NCI-H2196 treated with DMSO at 0.1 percent for 48 hours (cell line): ENCODE data around the gene CNNM3.
A peak's percentile ranks its signal among the peaks of the same experiment; 100 is the strongest.
"Not testable (repeated sequence)": the region's sequence is repeated elsewhere in the genome, so short reads cannot be mapped to it uniquely, and the experiment has no call there.

ENCODE experiments used
- DNase-seq: peaks from one replicate; lab custom pipeline; 2025; ENCODE audit not compliant: unreplicated experiment; lab: John Stamatoyannopoulos, UW

The CNNM3 gene

DNA sequence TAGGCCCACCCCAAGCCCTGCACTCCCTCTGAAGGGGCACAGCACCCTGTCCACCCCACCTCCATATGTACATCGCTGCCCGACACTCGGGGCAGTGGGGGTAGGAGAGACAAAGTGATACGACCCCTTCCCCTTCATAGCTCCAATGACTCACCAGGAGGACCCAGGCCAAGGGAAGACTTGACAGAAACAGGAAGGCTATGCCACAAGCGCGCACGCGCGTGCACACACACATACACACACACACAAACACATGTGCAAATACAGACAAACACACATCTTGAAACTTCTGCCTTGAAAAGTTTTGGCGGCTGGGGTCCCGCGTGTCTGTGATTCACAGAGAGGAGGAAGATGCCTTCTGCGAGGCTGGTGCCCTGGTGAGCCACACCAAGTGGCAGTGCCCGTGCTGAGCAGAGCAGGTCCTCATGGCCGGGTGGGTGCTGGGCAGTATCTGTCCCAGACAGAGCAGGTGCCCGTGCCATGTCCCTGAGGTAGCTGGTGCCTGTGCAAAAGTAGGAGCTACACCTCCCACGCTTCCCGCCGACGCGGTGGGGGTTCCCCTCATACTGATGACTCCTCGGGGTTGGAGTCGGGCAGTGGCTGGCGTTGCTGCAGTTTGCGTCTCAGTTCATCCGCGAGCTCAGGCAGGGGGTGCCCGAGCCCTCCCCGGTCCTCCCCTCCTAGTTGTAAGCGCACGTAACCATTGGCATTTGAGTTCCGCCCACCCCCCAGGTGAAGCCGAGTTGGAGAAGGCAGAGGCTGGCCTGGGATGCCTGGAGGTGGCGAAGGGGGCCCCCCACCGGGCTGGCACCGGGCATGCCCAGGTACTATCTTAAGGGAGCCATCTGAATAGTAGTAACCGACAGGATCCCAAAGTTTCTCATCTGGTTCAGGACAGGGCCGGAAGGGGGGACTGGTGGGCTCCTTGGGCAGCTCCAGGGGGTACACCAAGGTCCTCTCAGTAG lies 44.3 kb downstream of the CNNM3 start:
- DNase-seq: no peak

DNA sequence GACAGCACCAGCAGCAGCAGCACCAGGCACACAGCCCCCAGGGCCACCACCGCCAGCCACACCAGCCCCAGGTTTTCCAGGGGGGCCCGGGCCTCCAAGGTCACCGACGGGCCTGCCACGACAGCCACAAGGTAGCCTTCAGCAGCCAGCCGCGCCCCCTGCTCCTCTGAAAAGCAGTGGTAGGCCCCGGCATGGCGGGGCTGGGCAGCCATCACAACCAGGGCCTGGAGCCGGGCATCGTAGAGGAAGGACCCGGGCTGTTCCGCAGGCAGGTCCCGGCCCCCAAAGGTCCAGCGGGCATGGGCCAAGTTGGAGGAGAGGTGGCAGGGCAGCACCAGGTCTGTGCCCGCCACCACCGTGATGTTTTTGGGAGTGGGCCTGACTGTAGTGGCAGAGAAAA lies 45.0 kb downstream of the CNNM3 start:
- DNase-seq: no peak

DNA sequence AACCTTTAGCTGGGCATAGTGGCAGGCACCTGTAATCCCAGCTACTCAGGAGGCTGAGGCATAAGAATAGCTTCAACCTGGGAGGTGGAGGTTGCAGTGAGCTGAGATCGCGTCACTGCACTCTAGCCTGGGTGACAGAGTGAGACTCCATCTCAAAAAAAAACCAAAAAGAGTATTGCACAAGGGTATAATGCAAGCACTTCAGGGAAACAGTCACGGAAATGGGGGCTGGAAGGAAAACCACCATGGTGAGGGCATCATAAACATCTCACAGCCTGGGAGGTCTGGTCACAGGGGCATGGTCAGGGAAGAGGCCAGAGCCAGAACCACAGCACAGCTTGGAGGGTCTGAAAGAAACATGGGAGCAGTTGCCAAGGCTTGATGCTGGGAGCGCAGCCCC lies 47.0 kb downstream of the CNNM3 start:
- DNase-seq: not testable (repeated sequence)

DNA sequence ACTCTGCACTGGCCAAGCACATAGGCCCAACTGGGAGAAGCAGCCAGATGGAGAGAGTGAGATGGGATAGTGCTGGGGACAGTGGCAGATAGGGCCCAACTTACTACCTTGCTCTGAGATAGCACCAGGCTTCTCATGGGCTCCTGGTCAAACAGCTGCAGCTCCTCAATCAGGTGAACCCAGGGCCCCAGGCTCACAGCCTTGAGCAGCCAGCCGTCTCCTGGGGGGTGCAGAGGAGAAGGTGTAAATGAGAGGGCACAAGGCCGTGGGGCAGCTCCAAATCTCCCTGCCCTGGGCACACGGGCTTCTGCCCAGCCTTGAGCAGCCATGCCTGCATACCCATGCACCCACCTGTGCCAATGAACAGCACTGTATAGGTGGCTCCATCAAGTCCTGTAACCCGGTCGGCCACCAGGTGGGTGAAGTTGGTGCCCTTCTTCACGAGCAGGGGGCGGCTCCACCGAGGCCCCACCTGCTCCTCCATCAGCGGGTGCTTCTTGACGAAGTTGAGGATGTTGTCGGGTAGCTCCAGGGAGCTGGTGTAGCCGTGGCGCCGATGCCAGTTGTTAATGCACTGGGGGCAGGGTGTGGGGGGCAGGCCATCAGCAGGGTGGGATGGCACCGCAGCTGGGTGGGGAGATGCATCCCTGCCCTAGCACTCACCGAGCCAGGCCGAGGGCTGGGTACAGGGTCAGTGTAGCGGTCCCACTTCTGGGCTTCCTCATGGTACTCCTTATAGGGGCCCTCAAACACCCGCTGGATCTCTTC lies 47.7 kb downstream of the CNNM3 start:
- DNase-seq: no peak

DNA sequence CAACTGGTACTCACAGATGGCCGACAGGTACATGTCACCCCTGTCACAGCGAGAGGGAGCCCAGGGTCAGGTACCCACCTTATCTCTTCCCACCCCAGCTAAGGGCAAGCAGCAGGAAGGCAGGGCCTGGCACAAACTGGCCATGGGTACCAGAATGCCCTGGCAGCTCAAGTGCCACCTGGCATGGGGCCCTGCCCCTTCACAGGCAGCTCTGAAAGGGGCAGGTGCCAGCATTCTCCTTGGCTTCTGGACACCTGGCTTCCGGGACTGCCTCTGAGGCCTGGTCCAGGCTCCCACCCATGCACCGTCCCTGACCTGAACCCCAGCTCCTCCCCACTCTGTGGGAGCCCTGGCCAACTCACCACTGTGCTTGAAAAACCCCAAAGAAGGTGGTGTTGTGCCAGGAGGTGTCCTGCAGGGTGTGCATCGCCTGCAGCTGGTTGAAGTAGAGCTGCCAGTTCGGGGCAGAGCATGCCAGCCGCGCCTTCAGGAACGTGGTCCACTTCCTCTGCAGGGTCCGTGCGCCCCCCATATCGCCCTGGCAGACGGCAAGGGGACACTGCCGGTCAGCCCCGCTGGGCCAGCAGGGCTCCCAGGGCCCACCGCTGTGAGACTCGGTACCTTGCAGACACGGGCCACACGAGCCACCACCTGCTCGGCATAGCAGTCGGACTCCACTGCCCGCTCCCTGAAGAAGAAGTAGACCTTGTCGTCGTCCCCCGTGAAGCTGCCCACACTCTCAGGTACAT lies 48.4 kb downstream of the CNNM3 start:
- DNase-seq: peak; percentile 88

DNA sequence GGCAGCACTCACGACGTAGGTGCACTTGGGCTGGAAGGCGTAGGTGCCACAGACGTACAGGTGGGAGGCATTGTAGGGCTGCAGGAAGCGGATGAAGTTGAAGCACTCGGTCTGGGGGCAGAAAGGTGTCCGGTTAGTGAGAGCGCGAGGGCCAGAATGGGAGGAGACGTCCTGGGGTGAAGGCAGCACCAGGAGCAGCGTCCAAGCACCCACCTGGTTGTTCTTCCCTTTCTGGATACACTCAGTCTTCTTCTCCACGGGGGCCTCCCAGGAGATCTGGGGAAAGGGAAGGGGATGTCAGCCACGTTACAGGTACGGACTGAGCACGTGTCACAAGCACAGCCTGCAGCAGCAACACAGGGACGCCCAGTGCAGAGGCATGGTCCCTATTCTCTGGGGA lies 49.6 kb downstream of the CNNM3 start:
- DNase-seq: no peak

DNA sequence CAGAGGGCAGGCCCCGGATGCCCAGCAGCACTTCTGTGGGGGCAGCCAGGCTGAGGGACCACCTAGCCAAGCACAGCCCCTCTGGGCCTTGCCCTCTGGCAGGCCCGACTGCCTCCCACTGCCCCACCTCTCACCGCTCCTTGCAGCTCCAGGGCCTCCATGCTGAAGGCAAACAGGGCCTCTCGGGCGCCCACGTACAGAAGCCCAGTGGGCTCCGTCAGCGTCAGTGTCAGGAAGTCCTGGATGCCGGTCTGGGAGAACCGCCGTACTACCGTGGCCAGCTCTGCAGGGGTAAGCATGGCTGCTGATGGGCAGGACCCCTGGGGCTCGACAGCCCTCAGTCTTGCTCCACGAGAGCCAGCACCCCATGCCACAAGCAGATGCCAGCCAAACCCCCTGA lies 50.1 kb downstream of the CNNM3 start:
- no peak for DNase-seq

DNA sequence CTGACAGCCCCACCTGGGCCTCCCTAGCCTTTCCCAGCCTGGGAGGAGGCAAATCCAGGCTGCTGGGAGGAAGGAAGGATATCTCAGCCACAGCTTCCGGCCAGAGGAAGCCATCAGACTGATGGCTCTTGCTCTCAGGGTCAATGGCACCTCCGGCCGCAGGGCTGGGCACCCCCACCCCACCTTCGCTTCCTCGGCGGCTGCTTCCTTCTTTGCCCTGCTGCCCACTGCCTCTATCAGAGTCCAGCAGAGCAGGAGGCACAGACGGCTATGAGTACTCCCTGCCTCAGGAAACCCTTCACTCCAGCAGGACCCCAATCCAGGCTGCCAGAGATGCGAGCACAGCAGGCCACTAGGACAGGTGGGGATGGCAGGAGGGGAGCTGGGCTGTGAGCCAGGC lies 50.5 kb downstream of the CNNM3 start:
- no peak for DNase-seq

DNA sequence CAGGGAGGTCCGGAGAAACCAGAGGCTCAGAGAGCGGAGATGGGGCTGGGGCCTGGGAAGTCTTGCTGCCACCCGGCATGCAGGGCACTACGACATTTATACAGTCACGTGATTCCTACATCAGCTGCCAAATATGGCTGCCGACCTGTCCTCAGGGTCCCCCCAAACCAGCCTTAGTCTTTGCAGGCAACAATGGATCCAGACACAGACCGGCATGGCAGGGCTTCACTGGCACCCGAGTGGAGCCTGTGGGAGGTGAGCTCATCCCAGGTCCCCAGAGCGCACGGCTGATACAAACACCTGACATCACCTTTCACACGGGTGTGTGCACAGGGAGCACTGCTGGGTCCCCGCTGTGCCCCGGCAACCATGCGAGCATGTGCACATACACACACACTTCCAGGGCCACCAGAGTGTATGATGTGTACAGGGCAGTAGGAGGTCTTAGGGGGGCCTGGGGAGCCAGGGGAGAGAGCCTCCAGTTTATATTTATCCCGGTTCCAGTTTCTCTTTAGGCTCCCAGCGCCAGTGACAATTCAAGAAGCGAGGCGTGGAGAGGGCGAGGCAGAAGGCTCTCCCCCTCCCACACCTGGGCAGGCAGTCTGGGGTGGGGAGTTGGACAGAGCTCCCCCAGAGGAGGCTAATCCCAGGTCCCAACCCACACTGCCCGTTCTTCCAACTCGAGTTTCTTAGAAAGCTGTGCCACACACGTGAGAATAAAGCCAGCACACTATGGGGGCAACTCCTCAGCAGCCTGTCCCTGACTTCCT lies 51.1 kb downstream of the CNNM3 start:
- DNase-seq: no peak

DNA sequence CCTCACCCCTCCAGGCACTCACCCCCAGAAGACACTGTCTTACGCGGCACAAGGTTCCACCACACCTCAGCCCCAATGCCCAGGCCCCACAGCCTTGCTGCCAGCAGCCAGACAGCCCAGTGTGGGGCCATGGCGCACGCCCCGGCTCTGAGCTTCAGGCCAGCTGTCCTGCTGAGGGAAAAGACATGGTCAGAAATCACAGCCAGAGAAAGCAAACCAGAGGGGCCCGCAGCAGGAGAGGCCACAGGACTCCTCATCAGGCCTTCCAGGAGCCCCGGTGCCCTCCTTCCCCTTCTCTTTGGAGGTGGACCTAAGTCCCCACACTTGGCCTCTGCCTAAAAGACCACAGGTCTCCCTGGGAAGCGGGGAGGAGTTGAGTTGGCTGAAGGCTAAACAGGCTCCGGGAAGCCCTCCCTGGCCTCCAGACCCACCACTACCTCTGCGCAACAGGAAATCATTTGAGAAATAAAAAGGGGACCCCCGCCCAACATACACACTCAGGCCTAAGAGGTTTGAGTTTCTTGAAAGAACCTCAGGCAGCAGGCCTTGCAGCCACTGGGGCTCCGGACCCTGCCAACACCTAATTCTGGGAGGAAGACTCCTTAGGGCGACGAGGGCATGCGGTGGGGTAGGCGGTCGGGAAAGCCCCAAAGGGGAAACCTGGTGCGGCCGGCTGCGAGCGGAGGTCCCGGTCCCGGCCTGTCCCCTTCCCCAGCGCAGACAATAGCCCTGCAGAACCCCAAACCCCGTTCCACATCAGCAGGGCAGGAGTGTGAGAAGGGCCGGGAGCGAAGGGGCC lies 51.9 kb downstream of the CNNM3 start:
- DNase-seq: no peak

DNA sequence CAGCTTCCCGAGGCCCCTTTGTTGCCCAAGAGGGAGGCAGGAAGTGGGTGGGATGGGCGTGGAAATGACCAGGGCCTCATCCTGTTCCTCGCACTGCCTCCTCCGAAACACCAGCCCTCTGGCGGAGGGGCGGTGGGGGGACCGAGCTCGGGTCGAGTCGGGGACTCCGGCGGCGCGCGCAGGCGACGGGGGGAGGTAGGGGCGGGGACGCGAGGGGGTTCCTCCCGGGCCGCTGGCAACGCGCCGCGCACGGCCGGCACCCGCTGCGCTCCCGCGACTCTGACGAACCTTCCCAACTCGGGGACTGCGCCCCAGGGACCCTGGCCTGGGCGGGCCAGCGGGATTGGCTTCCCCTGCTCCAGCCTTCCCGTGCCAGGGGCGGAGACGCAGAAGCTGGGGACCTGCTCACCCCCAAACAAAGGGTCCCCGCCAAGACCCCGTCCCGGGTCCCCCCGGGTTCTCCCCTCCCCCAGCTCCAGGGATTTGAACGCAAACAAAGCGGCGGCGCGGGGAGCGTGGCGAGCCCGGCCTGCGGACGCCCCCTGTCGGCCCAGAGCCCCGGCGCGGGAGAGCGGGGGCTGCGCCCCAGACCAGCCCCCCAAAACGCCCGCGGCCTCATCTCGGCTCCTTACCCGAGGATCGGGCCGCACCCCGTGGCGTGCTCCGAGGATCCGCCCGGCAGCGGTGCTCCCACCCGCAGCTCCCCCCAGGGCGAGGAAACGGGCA lies 52.6 kb downstream of the CNNM3 start:
- peak; percentile 37 for DNase-seq

DNA sequence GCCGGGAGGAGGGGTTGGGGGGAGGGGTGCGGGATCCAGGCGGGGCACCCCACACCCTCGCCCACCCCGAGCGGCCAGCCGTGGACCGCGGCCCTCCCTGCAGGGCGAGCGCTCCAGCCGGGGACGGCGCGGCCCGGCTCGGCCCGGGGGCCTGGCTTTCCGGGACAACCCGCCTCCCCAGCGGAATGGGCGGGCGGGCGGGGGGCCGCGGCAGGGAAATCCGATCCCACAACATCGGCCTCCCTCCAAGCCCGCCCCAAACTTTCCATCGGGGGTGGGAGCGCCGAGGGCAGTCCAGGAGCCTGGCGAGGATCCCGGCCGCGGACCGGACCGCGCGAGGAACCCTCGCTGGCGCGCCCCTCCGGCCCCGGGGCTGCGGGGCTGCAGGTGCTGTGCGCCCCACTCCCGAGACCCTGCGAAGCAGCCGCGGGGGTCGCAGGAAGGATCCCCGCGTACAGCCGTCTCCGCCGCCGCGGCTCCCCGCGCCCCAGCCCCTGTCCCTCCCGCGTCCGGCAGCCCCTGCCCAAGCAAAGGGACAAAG lies 53.3 kb downstream of the CNNM3 start:
- no peak for DNase-seq

DNA sequence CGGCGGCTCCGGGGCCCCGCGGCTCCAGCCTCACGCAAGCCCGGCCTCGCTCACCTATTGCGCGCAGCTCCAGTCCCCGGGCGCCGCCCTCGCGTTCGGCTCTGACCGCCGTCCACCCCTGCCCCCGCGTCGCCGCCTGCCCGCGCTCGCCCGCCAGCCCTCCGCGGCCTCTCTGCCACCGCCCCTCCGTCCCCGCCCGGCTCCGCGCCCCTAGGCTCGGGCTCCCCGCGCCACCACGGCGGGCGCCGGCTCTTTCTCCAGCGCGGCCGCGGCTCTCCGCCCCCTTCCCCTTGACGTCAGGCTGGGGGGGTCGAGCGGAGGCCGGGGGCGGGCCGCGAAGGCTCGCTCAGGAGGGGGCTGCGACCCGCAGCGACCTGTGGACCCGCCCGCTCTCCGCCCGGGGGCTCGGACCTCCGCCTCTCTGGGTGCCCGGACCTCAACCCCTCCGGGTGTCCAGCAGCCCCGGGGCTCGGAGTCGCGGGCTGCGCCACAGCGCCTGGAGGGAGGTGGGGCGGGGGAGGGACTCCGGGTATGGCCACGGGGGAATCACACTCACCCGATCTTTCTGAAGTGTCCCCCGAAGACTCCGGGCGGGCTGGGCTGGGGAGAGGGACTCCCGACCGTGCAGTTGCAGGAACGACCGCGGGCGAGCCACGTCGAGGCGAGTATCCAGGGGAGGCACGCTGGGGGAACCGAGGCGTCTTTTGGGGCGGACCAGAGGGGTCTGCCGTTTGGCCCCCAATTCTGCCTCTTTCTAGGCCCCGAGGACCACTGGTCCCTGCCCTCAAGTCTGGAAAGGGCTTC lies 54.0 kb downstream of the CNNM3 start, which contains the start of gene SEMA4C:
Gene SEMA4C (minus strand): TSS at position 259 of the 804 bp plus-strand sequence. CDS start 2,194 bp downstream, outside the sequence.
- DNase-seq: no peak

DNA sequence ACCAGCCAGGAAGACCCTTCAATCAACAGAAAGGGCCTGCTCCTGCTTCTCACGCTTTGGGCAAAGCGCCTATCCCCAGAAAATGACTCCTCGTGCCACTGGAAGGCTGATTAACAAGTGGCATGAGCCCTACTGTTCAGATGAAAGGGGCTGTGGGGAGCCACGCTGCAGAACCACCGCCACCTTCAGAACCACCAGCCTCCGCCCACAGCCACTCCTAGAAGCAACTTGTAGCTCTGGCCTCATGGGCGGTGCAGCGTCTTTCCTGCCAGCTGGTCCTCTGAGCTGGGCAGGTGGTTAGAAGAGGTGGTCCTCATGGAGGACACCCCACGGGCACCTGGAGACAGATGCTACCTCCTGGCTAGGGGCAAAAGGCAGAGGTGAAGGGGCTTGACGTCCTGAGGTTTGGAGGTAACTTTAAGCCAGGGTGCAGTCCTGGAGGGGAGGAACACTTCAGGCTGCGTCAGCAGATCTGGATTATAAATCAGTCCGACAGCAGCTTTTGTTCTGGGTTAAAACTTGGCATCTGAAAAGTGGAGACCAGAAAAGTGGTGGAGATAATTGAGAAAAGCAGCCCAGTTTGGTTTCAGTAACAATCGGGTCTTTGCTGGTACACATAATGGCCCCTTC lies 54.7 kb downstream of the CNNM3 start:
- peak; percentile 47 for DNase-seq

DNA sequence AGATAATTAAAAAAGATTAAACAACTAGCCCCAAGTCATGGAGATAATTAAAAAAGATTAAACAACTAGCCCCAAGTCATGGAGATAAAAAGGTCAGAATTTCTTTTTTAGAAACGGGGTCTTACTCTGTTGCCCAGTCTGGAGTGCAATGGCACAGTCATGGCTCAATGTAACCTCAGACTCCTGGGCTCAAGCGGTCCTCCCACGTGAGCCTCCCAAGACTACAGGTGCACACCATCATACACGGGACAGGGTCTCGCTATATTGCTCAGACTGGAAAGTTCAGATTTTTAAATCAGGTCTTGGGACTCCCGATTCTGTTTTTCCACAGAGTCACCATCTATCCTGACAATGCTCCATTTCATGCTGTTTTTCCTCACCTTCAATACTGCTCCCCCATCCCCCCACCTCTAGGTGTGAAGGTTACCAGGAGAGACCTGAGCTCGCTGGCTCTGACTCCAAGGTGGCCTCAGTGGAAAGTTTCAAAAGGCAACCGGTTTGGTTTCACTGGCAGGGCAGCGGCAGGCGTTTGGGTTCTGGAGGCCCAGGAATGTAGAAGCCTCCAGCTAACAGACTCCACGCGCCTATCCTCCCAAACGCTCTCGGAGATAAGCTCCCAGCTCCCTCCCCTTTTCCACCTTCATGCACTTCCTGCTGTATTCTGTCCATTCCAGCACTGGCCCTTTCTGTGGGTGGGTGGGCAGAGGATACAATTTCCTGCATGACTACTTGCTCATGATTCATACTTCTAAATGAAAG lies 56.7 kb downstream of the CNNM3 start:
- DNase-seq: no peak

DNA sequence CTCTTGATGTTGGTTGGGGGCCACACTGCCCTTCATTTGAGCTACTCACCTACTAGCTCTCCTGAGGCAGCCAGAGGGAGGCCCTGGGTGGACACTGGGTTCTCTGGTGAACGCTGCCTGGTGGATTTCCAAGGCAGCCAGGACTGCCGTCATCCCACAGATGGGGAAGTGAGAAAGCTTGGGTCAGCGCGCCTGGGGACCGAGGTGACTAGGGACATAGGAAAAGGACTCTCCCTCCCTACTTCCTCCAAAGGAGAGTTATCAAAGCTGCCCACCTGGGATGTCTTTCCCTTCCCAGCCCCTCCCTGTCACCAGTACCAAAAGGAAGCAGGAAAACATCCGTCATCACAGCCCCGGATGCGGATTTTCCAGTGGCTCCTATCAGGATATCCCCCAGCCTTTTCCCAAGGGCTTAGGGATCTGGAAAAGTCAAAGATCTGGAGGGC lies 57.6 kb downstream of the CNNM3 start:
- DNase-seq: no peak
